GM18508 (cell line): Measurements from ENCODE around the gene FRMD8.
"Not testable (repeated sequence)": the region's sequence is repeated elsewhere in the genome, so short reads cannot be mapped to it uniquely, and the experiment has no call there.

Source experiments
- ATAC-seq: cut with Tn5 transposase; IDR thresholded peaks from one replicate; pipeline ENCODE4 v1.9.1; 2021; ENCODE audit warnings: moderate number of reproducible peaks; ENCODE audit not compliant: insufficient read depth, unreplicated experiment

The FRMD8 gene

GRCh38 chr11:65446446-65447277 is 60.2 kb downstream of the FRMD8 start:
- ATAC-seq, result no peak

GRCh38 chr11:65448074-65448417 is 61.6 kb downstream of the FRMD8 start:
- ATAC-seq, result no peak

DNA sequence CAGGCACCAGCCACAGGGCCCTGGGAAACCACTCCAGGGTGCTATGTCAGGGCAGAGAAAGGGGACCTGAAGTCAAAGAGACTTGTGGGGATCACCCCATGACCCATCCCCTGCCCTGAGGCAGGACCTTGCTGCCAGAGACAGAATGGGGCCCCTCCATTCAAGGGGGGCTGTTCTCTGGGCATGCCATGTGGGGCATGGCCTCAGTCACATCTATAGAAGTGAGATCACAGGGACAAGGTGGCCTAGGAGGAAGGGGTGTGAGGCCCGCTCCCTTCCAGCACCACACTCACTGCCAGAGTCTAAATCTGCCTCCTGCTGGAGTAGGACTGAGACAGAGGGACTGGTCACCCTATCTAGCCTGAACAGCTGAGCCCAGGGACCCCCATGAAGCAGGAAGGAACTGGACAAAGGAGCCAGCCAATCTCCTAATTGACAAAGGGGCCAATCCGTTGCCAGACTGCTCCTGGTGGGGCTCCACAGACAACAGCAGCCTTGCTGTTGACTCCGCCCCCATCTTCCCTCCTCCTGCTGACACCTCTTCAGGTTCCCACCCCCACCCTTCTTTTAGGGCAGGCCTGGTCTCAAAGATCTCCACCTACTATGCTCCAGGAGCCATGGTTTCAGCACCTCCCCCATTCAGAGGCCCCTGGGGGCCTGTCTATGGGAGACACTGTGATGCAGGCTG is 62.1 kb downstream of the FRMD8 start:
- ATAC-seq, result no peak

DNA sequence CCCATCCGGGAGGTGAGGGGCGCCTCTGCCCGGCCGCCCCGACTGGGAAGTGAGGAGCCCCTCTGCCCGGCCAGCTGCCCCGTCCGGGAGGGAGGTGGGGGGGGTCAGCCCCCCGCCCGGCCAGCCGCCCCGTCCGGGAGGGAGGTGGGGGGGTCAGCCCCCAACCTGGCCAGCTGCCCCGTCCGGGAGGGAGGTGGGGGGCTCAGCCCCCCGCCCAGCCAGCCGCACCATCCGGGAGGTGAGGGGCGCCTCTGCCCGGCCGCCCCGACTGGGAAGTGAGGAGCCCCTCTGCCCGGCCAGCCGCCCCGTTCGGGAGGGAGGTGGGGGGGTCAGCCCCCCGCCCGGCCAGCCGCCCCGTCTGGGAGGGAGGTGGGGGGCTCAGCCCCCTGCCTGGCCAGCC is 64.9 kb downstream of the FRMD8 start:
- ATAC-seq, result not testable (repeated sequence)

- ATAC-seq, result not testable (repeated sequence)
Observed at GRCh38 chr11:65452259-65452658, 65.8 kb downstream of the FRMD8 start.

- no peak for ATAC-seq
Observed at GRCh38 chr11:65452806-65453490, 66.5 kb downstream of the FRMD8 start.

GRCh38 chr11:65454311-65454695 is 67.9 kb downstream of the FRMD8 start:
- no peak for ATAC-seq

DNA sequence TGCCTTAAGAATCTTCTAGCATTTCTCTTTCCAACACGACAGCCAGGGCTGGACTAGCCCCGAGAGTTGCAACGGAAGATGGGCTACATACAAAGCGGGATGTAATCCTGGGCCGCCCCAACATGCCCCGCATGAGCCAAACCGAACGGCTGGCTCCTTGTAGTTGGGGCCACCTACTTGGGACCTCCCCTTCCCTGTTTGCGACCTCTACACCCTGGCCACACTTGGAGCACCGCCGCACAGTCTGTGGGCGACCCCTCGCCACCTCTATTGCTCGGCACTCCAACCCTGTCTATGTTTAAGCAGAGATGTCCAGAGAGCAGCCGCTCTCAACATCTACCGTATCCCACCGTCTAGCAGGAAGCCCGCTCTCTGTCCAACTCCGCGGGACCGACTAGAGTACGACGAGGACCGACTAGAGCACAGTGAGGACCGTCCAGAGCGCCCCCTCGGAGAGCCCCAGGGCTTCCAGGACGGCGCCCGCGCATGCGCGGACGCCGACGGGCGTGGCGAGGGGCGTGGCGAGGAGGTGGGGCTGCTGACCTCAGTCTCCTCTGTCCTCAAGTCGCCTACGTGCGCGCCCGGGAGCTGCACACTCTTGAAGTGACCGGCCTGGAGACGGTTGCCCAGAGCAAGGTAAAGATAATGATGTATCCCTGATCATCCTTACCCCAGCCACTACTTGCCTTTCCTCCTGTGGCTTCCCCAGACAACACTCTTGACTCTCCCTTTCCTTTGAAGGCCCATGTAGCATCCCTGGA is 68.4 kb downstream of the FRMD8 start:
- no peak for ATAC-seq

DNA sequence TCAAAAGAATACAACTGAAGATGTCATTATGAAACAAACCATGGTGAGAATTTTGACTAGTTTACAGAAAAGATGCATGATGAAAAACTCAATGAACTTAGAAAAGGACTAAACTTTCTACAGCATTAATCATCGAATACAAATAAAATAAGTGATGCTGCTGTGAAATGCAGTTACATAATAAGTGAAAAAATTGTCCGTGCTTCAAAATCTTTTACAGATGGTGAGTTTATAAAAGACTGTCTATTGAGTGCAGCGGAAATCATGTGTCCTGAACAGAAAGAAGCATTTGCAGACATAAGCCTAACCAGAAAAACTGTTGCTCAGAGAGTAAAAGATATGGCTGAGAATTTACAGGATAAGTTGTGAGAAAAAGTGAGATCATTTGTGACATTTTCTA is 70.0 kb downstream of the FRMD8 start:
- no peak for ATAC-seq

DNA sequence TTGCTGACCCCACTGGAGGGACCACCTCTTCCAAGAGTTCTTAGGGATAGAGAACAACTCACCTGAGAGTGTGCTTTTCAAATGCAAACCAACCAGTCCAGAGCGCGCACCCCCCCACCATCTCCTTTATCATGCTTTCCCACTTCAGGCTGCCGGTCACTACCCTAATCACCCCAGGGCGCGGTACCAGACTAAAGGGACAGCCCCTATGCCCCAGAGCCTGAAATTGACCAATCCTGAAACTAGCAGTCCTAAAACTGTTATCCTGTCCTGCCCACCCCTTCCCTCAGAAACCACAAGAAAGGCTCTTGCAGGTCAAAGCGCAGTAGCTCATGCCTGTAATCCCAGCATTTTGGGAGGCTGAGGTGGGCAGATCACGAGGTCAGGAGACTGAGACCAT is 73.1 kb downstream of the FRMD8 start:
- ATAC-seq, result no peak
